ENCODE data around the gene CAPN15. TPM values are rescaled to one million over a fixed set of nuclear protein-coding genes. Genes with fewer than 3 reads are reported as not detected.

Gene CAPN15
- total and polyA plus RNA-seq, 5 experiments from 2014 or later: 5.5 to 63.2 (median 7.9) TPM

DNA sequence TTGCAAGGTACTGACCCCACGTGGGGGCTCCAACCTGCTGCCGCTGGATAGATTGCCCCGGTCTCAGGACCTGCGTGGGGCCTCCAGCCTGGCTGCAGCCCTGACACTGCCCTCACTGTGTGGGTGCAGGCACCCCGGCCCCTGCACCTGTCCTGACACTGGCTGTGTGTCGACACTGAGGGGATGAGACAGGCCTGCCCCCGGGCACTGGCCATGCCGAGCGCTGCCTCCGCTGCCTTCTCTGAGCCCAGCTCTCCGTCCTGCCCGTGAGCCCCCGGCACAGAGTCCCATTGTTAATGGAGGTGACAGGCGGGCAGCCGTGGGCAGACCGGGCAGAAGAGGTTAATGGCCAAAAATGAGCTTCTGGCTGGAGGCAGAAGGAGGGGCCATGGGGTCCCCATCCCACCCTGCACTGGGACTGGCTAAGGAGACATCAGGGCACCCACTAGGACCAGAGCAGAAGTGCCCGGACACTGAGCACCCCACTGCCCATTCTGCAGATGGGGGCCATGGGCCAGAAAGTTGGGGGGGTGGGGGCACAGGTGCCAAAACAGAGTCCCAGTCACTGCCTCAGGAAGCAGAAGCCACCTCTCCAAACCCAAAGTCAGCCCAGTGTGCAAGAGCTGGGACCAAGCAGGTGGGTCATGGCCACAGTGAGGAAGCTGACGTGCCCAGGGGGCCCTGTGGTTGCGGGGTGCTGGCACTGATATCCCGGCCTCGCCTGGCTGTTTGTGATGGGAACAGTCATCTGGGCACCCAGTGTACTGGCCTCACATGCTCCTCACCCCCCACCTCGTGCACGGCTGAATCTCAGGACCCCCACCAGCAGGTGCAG, 30.2 kb downstream of the CAPN15 start:
- POLR2A ChIA-PET: no interaction called here
- Mint-ChIP-seq H3K27ac (no peak overlapping the region), H3K4me1 (no peaks in the 10 kb centered on the region), H3K27me3 (peaks cover 0 to 9% (median 5%) of the 10 kb centered on the region in 5 donors), H3K4me3 (peak overlapping the region in 2 of 10 donors; percentile 6 to 18), H3K9me3 (no peaks in the 10 kb centered on the region), H3K36me3 (peaks cover 0 to 3% (median 0%) of the 10 kb centered on the region in 3 donors)
- DNase-seq (no peak), ATAC-seq (no peak)

DNA sequence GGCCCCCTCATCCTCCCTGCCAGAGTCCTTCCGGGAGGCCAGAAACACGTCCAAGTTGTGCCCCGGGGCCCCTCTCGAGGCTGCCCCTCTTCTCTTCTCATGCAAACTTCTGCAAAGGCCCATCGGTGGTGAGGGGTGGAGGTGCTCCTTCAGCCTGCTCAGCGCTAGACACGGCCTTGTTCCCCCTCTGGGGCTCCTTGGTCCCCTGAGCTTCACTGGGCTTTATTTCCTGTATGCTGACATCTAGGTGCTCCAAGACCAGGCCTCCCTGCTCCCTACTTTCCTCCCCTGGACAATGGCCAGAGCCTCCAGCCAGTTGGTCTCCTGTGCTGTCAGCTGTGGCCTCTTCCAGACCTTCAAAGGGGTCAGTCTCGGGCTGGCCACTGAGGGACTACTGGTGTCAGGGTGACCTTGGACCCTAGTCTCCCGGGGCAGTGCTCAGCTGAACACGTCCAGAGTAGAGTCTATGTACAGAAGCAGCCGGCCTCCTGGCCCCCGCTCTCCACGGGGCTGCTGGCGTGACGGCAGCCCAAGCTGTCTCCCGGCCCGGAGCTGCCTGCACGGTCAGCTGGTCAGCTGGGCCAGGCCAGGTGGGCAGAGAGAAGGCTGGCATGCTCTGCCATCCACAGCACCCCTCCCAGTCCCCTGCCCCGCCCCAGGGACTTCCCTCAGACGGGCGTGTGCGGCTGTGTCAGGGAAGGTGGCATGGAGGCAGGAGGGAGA, 30.9 kb downstream of the CAPN15 start:
- H3K4me3 Mint-ChIP-seq: peak overlapping the region in 1 of 10 donors; percentile 41
- ATAC-seq: no peak
- POLR2A ChIA-PET: interaction anchor here (1.1 kb wide), 1 partner anchor 12 kb away, joined by 4 read pairs; no protein-coding TSS in a partner anchor

DNA sequence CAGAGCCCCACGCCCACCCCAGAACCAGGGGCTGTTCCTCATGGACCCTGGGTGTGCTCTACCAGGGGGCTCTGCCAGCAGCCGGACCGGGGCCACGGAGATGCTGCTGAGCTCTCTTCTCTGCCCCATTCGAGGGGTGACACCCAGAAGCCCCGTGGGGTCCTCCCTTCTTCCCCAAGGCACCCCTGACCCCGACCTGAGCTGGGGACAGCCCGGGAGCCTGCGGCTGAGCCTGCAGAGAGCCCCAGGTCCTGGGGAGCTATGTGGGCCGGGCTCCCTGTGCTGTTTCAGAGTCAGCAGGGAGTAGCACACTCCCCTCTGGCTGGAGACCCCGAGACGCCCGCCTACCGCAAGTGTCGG, 31.5 kb downstream of the CAPN15 start:
- POLR2A ChIA-PET: interaction anchor here (1.1 kb wide), 1 partner anchor 12 kb away, joined by 4 read pairs; no protein-coding TSS in a partner anchor
- peaks cover 0 to 9% (median 5%) of the 10 kb centered on the region in 5 donors for H3K27me3 Mint-ChIP-seq
- no peak overlapping the region for H3K27ac Mint-ChIP-seq
- no peak for ATAC-seq
- no peak for DNase-seq
- no peaks in the 10 kb centered on the region for H3K9me3 Mint-ChIP-seq
- H3K4me1 Mint-ChIP-seq: no peaks in the 10 kb centered on the region
- peaks cover 0 to 3% (median 0%) of the 10 kb centered on the region in 3 donors for H3K36me3 Mint-ChIP-seq
- peak overlapping the region in 1 of 10 donors; percentile 73 for H3K4me3 Mint-ChIP-seq

More for the DNA sequence above, 30.9 kb downstream of the CAPN15 start:
- DNase-seq: no peak
- H3K36me3 Mint-ChIP-seq: peaks cover 0 to 3% (median 0%) of the 10 kb centered on the region in 3 donors
- peaks cover 0 to 9% (median 5%) of the 10 kb centered on the region in 5 donors for H3K27me3 Mint-ChIP-seq
- H3K27ac Mint-ChIP-seq: no peak overlapping the region
- no peaks in the 10 kb centered on the region for H3K4me1 Mint-ChIP-seq
- no peaks in the 10 kb centered on the region for H3K9me3 Mint-ChIP-seq

DNA sequence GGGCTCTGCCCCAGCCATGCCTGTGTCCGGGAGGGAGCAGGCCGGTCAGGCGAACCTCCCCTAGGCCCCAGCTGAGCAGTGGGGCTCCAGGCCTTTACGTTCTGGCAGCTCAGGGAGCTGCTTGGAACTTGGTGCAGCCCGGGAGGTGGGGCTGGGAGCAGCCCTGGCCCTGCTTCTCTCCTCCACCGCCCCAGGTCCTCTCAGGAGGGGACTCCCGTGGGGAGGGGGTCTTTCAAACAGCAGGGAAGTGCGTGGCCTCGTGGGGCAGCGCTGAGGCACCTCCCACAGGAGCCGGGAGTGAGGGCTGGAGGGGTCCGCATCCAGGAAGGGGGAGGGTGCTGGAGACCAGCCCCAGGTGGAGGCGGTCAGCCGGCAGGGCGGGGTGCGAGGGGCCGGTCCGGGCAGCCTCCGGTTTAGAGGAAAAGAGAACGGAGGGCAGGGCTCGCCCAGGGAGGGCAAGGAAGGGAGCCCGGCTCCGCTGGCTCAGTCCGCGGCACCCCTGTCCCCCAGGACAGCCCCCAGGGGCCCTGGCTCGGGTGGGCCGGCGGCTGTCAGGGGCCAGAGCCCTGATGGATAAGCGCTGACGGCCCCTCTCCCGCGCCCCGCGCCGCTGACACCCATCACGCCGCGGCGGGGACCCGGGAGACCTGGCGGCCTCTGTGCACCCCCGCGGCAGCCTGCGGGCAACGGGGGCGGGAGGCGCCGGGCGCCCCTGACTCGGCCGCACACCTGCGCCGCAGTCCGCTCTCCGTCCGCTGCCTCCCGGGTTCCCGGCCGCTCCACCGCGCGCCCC, 32.1 kb downstream of the CAPN15 start:
- H3K27me3 Mint-ChIP-seq: peaks cover 0 to 9% (median 5%) of the 10 kb centered on the region in 5 donors
- no peak overlapping the region for H3K27ac Mint-ChIP-seq
- H3K4me3 Mint-ChIP-seq: peak overlapping the region in 2 of 10 donors; percentile 10 to 73
- H3K36me3 Mint-ChIP-seq: no peaks in the 10 kb centered on the region
- H3K9me3 Mint-ChIP-seq: no peaks in the 10 kb centered on the region
- POLR2A ChIA-PET: interaction anchor here (1.1 kb wide), 1 partner anchor 11 kb away, joined by 4 read pairs; no protein-coding TSS in a partner anchor
- DNase-seq (no peak), ATAC-seq (no peak)
- no peaks in the 10 kb centered on the region for H3K4me1 Mint-ChIP-seq

DNA sequence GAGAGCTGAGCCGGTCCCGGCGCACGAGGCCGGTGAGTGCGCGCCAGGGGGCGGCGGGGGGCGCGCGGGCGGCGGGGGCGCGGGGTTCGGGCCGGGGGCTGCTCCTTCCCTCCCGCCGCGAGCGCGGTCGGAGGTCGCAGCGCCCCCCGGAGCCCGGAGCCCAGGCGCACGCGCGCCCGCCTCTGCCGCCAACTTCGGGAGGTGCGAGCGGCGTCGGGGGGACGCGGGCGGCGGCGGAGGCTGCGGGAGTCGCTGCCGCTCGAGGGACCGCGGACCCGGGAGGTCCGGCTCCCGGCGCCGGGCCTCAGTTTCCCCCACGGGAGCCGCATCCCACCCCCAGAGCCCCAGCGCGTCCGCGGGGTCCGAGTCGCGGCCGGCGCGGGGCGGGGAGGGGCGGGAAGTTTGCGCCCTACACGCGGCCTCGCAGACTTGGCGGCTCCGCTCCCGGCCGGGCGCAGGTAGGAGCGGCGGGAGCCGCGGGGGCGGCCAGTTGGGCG, 32.7 kb downstream of the CAPN15 start, which contains the start of gene PRR35:
Gene PRR35, plus strand, starts transcription at position 191 of the 497 bp plus-strand sequence. CDS start 2,901 bp downstream, outside the sequence.
- H3K4me1 Mint-ChIP-seq: no peaks in the 10 kb centered on the region
- H3K9me3 Mint-ChIP-seq: no peaks in the 10 kb centered on the region
- no peak within 1 kb of the TSS for H3K27ac Mint-ChIP-seq
- ATAC-seq (peak in 1 of 2 donors; percentile 16), DNase-seq (no peak)
- H3K27me3 Mint-ChIP-seq: peaks cover 0 to 9% (median 5%) of the 10 kb centered on the region in 5 donors
- no peaks in the 10 kb centered on the region for H3K36me3 Mint-ChIP-seq
- peak within 1 kb of the TSS in 2 of 10 donors; percentile 10 to 73 for H3K4me3 Mint-ChIP-seq
- POLR2A ChIA-PET: no interaction called here

DNA sequence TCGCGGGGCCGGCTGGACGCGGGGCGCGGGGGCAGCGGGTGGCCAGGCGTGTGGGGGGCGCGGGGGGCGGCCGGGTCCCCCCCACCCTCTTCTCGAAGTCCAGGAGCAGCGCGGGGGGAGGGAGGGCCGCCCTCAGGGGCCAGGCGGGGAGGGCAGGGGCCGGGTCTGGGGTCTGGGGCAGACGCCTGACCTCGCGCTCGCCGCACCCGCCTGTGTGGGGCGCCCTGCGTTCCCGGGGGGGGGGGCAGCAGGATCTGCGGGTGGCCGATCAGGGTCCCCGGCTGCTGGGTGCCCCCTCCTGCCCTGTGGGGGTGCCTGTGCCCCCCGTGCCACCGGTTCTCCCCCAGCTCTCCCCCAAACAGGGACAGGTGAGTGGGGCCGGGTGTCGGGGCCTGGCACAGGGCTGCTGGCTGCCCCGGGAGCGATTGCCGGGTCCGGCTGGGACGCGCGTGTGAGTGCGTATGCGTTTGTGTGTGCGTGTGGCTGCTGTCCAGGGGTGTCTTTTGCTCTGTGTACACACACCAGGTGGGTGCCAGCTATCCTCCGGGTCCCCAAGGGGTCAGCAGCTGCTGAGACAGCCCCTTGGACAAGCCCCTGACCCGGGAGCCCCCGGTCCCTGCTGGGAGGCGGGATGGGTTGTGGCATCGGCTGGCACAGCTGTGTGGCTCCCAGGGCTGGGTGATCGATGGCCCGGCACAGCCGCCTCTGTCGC, 33.3 kb downstream of the CAPN15 start:
- H3K4me3 Mint-ChIP-seq: no peak overlapping the region
- peaks cover 0 to 9% (median 5%) of the 10 kb centered on the region in 5 donors for H3K27me3 Mint-ChIP-seq
- H3K27ac Mint-ChIP-seq: no peak overlapping the region
- no peak for DNase-seq
- no peaks in the 10 kb centered on the region for H3K36me3 Mint-ChIP-seq
- no peaks in the 10 kb centered on the region for H3K9me3 Mint-ChIP-seq
- ATAC-seq: no peak
- POLR2A ChIA-PET: no interaction called here
- H3K4me1 Mint-ChIP-seq: no peaks in the 10 kb centered on the region

DNA sequence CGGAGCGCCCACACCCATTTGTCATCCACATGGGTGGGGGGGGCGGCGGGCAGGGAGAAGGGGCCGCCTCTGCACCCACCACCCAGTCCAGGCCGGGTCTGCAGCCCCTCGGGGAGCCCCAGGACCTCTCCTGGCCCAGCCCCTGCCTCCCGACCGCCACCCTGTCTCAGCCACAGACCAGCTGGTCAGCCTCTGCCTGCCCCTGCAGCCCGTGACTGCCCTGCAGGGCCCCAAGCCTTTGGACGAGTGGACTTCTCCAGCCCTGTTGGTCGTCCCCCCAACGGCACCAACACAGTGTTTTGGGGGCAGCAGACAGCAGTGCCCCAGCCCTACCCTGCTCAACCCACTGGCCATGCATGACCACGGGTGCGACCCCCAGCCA, 33.9 kb downstream of the CAPN15 start:
- H3K9me3 Mint-ChIP-seq: no peaks in the 10 kb centered on the region
- no peak for ATAC-seq
- H3K27me3 Mint-ChIP-seq: peaks cover 0 to 9% (median 5%) of the 10 kb centered on the region in 5 donors
- peaks cover 0 to 1% (median under 1%) of the 10 kb centered on the region in 4 donors for H3K4me1 Mint-ChIP-seq
- H3K27ac Mint-ChIP-seq: no peak overlapping the region
- POLR2A ChIA-PET: no interaction called here
- H3K36me3 Mint-ChIP-seq: no peaks in the 10 kb centered on the region
- H3K4me3 Mint-ChIP-seq: no peak overlapping the region
- no peak for DNase-seq

DNA sequence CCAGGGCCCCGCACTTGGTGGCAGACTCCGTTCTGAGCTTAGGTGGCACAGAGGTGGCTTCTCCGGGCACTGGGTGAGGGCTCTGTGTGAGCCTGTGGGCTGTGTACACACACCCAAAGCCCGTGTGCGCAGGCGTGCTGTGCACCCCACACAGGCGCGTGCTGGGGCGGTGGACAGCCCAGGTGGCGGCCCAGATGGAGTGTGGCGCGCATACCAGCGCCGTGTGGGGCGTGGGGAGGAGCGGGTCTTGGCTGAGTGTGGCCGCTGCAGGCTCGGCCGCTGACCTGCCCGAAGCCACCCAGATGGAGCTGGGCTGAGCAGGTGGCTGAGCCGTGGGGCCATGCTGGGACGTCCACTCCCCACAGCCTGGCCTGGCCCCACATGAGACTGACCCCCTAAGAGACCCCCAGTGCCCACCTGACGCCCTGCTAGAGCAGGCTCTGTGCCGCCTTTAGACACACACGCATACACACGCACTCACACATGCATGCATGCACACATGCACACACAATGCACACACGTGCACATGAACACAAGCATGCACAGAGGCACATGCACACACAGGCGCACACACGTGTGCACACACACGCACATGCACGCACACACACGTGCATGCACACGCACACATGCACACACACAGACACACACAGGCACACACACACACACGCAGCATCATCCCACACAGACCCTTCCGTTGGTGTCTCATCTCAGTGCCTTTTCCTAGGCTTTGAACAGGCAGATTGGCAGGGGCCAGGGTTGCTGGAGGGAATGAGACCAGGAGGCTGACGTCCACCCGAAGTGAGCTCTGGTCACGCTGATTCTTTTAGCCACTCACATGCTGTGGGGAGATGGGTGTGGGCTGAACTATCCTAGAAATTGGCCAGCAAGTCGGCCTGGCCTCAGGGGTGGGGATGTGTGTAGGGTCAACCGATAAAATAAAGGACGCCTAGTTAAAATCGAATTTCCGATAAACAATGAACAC, 34.7 kb downstream of the CAPN15 start:
- peaks cover 0 to 9% (median 5%) of the 10 kb centered on the region in 5 donors for H3K27me3 Mint-ChIP-seq
- ATAC-seq (no peak), DNase-seq (no peak)
- POLR2A ChIA-PET: no interaction called here
- no peaks in the 10 kb centered on the region for H3K36me3 Mint-ChIP-seq
- peaks cover 6 to 10% (median 9%) of the 10 kb centered on the region in 4 donors for H3K4me1 Mint-ChIP-seq
- H3K4me3 Mint-ChIP-seq: peak overlapping the region in 1 of 10 donors; percentile 39
- H3K9me3 Mint-ChIP-seq: no peaks in the 10 kb centered on the region
- peak overlapping the region in 3 of 10 donors; percentile 17 to 60 (median 58) for H3K27ac Mint-ChIP-seq

DNA sequence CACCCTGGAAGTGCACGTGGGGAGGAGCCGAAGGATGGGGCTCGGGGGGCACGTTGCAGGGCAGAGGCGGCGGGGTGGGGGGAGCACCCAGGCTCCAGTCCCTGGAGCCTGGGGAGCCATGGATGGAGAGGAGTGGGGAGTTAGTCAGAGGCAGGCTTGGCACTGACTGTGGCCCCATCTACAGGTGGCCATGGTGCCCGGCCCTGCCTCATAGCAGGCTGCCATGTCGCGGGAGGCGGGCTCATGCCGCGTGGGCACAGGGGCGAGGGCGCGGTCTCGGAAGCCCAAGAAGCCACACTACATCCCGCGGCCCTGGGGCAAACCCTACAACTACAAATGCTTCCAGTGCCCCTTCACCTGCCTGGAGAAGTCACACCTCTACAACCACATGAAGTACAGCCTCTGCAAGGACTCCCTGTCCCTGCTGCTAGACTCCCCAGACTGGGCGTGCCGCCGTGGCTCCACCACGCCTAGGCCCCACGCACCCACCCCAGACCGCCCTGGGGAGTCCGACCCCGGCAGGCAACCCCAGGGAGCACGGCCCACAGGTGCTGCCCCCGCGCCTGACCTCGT, 35.6 kb downstream of the CAPN15 start:
- no peaks in the 10 kb centered on the region for H3K9me3 Mint-ChIP-seq
- ATAC-seq (no peak), DNase-seq (no peak)
- peaks cover 0 to 9% (median 5%) of the 10 kb centered on the region in 5 donors for H3K27me3 Mint-ChIP-seq
- POLR2A ChIA-PET: no interaction called here
- no peak overlapping the region for H3K27ac Mint-ChIP-seq
- no peak overlapping the region for H3K4me3 Mint-ChIP-seq
- peaks cover 6 to 13% (median 10%) of the 10 kb centered on the region in 4 donors for H3K4me1 Mint-ChIP-seq
- H3K36me3 Mint-ChIP-seq: no peaks in the 10 kb centered on the region

DNA sequence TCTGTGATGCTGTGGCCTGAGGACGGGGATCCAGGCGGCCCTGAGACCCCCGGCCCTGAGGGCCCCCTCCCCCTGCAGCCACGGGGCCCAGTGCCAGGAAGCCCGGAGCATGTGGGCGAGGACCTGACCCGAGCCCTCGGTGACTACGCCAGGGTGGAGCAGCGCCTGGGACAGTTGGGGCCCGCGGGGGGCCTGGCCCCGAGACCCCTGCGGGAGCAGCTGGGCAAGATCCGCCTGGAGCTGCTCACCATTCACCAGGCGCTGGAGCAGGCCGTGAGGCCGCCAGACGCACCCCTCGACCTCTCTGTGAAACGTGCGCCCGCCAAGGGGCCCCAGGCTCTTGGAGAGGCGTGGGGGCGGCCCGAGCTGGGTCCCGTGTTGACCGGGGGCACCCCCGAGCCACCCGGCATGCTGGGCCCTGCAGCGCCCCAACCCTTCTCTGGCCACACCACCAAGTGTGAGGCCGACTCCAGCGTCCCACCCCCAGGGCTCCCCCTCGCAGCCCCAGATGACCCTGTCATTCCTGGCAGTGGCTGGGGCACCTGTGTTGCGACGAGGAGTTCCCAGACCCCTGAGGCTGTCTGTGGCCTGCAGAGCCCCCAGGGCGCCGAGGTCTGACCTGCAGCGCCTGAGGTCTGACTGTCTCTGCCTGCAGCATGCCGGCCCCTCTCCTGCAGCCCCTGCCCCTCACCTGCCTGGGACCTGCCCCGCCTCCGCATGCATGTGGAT, 37.3 kb downstream of the CAPN15 start:
- Mint-ChIP-seq H3K4me3 (no peak overlapping the region), H3K27ac (no peak overlapping the region), H3K36me3 (no peaks in the 10 kb centered on the region), H3K4me1 (peaks cover 7 to 20% (median 18%) of the 10 kb centered on the region in 4 donors), H3K27me3 (peaks cover 0 to 2% (median 0%) of the 10 kb centered on the region in 5 donors), H3K9me3 (peaks cover 0 to 2% (median 0%) of the 10 kb centered on the region in 9 donors)
- POLR2A ChIA-PET: no interaction called here
- ATAC-seq (no peak), DNase-seq (no peak)
